Mucosa of descending colon (tissue), 3 donors: Measurements from ENCODE around the gene THSD7A. TPM values are rescaled to one million over a fixed set of nuclear protein-coding genes. Genes with fewer than 3 reads are reported as not detected.
A peak's percentile ranks its signal among the peaks of the same experiment; 100 is the strongest.

ENCODE experiments used
- ATAC-seq: fragments of 200-7000 bp; cut with Tn5 transposase; one replicate; pipeline ENCODE4 v1.9.1; 2020; ENCODE audit warnings: mild to moderate bottlenecking, moderate library complexity
- DNase-seq, 3 donors: peaks; one replicate each; pipeline ENCODE4 v3.0.0-alpha.2; 2020
- H3K36me3 ChIP-seq: fragments of 200-600 bp; one replicate; pipeline ENCODE4 v1.8.0; 2021; ENCODE audit warnings: low read depth, mild to moderate bottlenecking
- H3K4me1 ChIP-seq: fragments of 200-600 bp; one replicate; pipeline ENCODE4 v1.8.0; 2021; ENCODE audit warnings: low read depth, mild to moderate bottlenecking
- H3K4me3 ChIP-seq: fragments of 200-600 bp; one replicate; pipeline ENCODE4 v1.8.0; 2021; ENCODE audit warnings: mild to moderate bottlenecking
- H3K9me3 ChIP-seq: fragments of 200-600 bp; one replicate; pipeline ENCODE4 v1.8.0; 2021; ENCODE audit warnings: mild to moderate bottlenecking
- CTCF ChIP-seq: fragments of 200-600 bp; IDR thresholded peaks from one replicate; pipeline ENCODE4 v1.8.0; 2022; ENCODE audit warnings: antibody characterized with exemption, mild to moderate bottlenecking
- intact Hi-C, 2 donors: fragments of 100-400 bp; cut with DNase I in 1 of 2; cut with micrococcal nuclease in 1 of 2; formaldehyde crosslinking; loops; one replicate each; pipeline versions ENCODE4 v1.11.0 to v1.11.1; 2022; cut with DNase I, micrococcal nuclease
- total RNA-seq, 3 donors: library from RNA; stranded (reverse); fragmentation: NEBNext Ultra II Directional in 2 of 3; extraction: Animal tissue kit (Norgen Biotek cat#: 25700) in 2 of 3; gene quantifications; one replicate each; pipeline versions ENCODE4 v1.2.1 to v1.2.4, GENCODE V29; 2021 to 2023
- donor health status: DM: no; HTN: no; CAD: no; lungs with moderate emphysema.
- donor health status: DM: no; HTN: no; CAD: no.
- donor health status: DM: no; HTN: yes; CAD: no.

THSD7A gene
- total RNA-seq, 3 donors from 2014 or later: 1.0 to 5.4 (median 3.4) TPM

DNA sequence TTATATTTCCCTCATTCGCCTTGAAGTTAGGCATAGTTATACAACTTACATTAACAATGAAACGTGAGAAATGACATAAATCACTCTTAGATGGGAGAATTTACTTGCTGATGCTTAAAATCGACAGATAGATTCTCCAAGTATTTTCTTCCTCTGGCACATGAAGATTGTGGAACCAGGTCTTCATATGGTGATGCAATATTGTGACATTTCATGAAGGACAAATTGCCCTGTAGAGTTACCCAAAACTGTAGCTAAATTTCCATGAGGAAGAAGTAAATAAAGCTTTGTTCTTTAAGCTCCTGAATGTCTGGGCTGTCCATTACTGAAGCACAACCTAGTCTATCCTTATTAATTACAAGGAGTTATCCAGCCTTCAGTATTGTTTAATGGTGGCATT is 353.1 kb downstream of the THSD7A start:
- peaks cover 3% of the 10 kb centered on the region for H3K4me1 ChIP-seq
- no peak for TF ChIP-seq CTCF
- H3K9me3 ChIP-seq: no peaks in the 10 kb centered on the region
- intact Hi-C loops: no loop called here
- no peaks in the 10 kb centered on the region for H3K36me3 ChIP-seq
- no peak for ATAC-seq
- DNase-seq: no peak
- H3K4me3 ChIP-seq: no peak overlapping the region

DNA sequence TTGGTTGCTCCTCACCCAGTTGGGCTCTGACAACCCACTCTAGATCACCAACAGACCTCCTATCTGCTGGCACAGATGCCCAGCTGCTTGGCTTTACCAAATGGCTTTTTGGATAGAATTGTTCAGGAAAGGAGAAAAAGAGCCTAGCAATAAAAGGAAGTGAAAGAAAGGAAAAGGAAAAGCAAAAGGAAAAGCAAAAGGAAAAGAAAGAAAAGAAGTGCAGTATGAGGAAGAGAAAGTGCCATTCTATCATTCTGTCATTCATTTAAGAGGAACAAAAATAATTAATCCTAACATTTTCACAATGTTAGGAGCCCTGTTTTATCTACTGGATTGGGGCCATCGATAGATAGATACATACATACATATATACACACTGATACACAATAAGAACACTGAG is 353.6 kb downstream of the THSD7A start:
- Histone ChIP-seq H3K4me1 (peaks cover 3% of the 10 kb centered on the region), H3K36me3 (no peaks in the 10 kb centered on the region), H3K4me3 (no peak overlapping the region), H3K9me3 (no peaks in the 10 kb centered on the region)
- no peak for TF ChIP-seq CTCF
- ATAC-seq (no peak), DNase-seq (no peak)
- intact Hi-C loops: no loop called here

DNA sequence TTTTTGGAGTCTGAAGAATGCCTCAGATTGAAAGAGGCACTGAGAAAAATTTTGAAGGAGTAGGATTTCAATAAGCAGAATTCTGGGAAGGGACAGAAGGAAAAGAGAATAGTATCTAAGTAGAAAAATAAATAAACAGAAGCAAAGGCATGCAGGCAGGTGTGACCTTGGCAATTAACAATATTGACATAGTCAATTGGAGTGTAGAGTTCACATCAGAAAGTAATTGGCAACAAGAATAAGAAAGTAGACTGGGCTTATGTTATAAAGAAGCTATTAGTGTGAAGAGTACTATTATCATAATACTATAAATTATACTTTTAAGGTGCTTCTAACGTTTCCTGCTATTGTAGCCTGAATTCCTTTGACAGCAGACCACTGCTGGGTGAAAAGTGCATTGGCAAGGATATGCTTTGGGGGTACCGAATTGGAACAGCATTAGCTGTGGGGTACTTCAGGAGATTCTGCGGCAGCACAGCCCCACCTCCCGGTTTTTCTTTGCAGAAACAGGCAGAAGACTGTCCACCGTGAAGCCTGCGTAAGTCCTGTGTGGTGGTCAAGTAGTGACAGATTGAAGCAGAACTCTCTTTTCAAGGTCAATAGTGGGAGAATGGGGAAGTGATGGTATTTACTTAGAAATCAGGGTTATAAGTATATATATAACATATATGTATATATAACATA is 357.0 kb downstream of the THSD7A start:
- no peak for TF ChIP-seq CTCF
- no peaks in the 10 kb centered on the region for H3K36me3 ChIP-seq
- DNase-seq (no peak), ATAC-seq (peak; percentile 38)
- peaks cover 3% of the 10 kb centered on the region for H3K4me1 ChIP-seq
- H3K4me3 ChIP-seq: no peak overlapping the region
- no peaks in the 10 kb centered on the region for H3K9me3 ChIP-seq
- intact Hi-C loops: no loop called here

DNA sequence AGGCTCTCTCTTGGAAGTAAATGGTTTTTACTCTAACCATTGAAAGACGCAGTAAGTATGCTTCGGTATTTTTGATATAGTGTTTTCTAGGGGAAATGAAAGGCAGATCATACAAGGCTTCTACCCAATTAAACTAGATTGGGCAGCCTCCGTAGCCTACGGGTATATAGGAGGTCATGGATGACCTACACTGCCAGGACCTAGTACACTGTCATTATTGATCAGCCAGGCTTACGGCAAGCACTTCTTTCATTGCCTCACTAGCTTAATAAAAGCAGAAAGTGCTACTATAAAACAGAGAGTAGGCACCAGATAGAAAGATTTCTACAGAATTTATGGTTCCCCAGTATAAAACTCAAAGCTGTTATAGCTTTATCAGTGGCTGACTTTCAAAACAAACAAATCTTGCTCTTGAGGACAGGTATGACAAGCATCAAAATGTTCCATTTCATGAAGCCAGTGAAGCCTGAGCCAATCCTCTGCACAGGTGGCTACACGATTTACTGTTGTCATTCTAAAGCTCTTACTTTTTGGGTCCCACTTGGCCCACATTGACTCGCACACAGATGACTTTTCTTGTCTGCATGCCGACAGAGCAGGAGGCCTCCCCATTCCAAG is 358.1 kb downstream of the THSD7A start:
- ATAC-seq (peak; percentile 52), DNase-seq (no peak)
- Histone ChIP-seq H3K4me3 (no peak overlapping the region), H3K4me1 (peaks cover 3% of the 10 kb centered on the region), H3K36me3 (no peaks in the 10 kb centered on the region), H3K9me3 (no peaks in the 10 kb centered on the region)
- intact Hi-C loops: no loop called here
- no peak for TF ChIP-seq CTCF

GRCh38 chr7:11473220-11473619 is 358.8 kb downstream of the THSD7A start:
- H3K36me3 ChIP-seq: no peaks in the 10 kb centered on the region
- DNase-seq: no peak
- intact Hi-C loops: no loop called here
- no peak overlapping the region for H3K4me3 ChIP-seq
- no peak for TF ChIP-seq CTCF
- no peaks in the 10 kb centered on the region for H3K9me3 ChIP-seq
- no peak for ATAC-seq
- H3K4me1 ChIP-seq: peaks cover 3% of the 10 kb centered on the region
